Gastrocnemius medialis (tissue), 4 donors: ENCODE results near the gene SH3GLB1.

ENCODE experiments used
- CTCF ChIP-seq, 5 experiments: fragments of 450-650 bp in 3 of 5; fragments of 200-600 bp in 2 of 5; sonication (generic) in 2 of 5; IDR thresholded peaks in 4 of 5; conservative IDR thresholded peaks in 1 of 5; 1 replicate in 4 of 5; 2 replicates in 1 of 5; pipeline ENCODE4 v1.5.1; 2016 to 2019; ENCODE audit warnings: antibody characterized with exemption in 5 of 5, mild to moderate bottlenecking in 3 of 5, moderate library complexity in 3 of 5
- POLR2A ChIP-seq, 2 donors: fragments of 450-650 bp; IDR thresholded peaks; one replicate each; pipeline ENCODE4 v1.6.1; 2017; ENCODE audit warnings: antibody characterized with exemption in 2 of 2, mild to moderate bottlenecking in 2 of 2, moderate library complexity in 2 of 2

- TF ChIP-seq CTCF (IDR thresholded peaks at IDR 0.05 in 4 of 5, conservative IDR thresholded peaks at IDR 0.05 in 1 of 5) = no peak
- TF ChIP-seq POLR2A (IDR thresholded peaks at IDR 0.05) = no peak
These were observed 55.8 kb downstream of the SH3GLB1 start for GRCh38 chr1:86760199-86760598.
